Subcutaneous adipose tissue (tissue), 4 donors: ENCODE data around the gene AXL. TPM values are rescaled to one million over a fixed set of nuclear protein-coding genes. Genes with fewer than 3 reads are reported as not detected.

Source experiments
- total RNA-seq, 4 donors: library from RNA; depleted of rRNA; stranded (reverse); fragments of >200 nt; gene quantifications; one replicate each; pipeline ENCODE4 v1.1.0, GENCODE V29; 2016
- TF ChIP-seq, protein P1 (sequence below): fragments of 450-650 bp; IDR thresholded peaks from one replicate; pipeline ENCODE4 v1.5.1; 2016; ENCODE audit warnings: low read depth, mild to moderate bottlenecking, control low read depth, antibody characterized with exemption, moderate library complexity

Gene AXL
- total RNA-seq = 100 to 1,000 TPM in 1 of 4 donors, 10 to 100 TPM in 3; 72.6 to 118 (median 80.0) TPM

DNA sequence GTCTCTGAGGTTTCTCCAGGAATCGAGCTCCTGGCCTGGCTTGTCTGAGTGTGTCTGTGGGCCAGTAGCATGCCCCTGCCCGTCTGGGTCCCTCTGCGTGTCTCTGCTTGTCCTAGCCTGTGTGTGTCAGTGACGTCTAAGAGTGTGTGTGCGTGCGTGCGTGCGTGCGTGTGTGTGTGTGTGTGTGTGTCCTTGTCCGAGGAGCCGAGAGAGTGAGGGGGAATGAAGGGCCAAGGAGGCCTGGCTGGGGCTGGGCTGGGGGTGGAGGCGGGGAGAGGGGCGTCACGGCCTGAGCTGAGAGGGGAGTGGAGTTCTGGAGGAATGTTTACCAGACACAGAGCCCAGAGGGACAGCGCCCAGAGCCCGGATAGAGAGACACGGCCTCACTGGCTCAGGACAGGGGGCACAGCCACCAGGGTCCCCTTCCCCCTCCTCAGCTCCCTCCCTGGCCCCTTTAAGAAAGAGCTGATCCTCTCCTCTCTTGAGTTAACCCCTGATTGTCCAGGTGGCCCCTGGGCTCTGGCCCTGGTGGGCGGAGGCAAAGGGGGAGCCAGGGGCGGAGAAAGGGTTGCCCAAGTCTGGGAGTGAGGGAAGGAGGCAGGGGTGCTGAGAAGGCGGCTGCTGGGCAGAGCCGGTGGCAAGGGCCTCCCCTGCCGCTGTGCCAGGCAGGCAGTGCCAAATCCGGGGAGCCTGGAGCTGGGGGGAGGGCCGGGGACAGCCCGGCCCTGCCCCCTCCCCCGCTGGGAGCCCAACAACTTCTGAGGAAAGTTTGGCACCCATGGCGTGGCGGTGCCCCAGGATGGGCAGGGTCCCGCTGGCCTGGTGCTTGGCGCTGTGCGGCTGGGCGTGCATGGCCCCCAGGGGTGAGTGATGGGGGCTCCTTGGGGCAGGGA lies at the start of gene AXL:
TSS of gene AXL (plus strand) at position 609 of the 893 bp plus-strand sequence. CDS start at position 779, 170 bp downstream.
- TF ChIP-seq, protein P1, sequence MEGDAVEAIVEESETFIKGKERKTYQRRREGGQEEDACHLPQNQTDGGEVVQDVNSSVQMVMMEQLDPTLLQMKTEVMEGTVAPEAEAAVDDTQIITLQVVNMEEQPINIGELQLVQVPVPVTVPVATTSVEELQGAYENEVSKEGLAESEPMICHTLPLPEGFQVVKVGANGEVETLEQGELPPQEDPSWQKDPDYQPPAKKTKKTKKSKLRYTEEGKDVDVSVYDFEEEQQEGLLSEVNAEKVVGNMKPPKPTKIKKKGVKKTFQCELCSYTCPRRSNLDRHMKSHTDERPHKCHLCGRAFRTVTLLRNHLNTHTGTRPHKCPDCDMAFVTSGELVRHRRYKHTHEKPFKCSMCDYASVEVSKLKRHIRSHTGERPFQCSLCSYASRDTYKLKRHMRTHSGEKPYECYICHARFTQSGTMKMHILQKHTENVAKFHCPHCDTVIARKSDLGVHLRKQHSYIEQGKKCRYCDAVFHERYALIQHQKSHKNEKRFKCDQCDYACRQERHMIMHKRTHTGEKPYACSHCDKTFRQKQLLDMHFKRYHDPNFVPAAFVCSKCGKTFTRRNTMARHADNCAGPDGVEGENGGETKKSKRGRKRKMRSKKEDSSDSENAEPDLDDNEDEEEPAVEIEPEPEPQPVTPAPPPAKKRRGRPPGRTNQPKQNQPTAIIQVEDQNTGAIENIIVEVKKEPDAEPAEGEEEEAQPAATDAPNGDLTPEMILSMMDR = no peak

DNA sequence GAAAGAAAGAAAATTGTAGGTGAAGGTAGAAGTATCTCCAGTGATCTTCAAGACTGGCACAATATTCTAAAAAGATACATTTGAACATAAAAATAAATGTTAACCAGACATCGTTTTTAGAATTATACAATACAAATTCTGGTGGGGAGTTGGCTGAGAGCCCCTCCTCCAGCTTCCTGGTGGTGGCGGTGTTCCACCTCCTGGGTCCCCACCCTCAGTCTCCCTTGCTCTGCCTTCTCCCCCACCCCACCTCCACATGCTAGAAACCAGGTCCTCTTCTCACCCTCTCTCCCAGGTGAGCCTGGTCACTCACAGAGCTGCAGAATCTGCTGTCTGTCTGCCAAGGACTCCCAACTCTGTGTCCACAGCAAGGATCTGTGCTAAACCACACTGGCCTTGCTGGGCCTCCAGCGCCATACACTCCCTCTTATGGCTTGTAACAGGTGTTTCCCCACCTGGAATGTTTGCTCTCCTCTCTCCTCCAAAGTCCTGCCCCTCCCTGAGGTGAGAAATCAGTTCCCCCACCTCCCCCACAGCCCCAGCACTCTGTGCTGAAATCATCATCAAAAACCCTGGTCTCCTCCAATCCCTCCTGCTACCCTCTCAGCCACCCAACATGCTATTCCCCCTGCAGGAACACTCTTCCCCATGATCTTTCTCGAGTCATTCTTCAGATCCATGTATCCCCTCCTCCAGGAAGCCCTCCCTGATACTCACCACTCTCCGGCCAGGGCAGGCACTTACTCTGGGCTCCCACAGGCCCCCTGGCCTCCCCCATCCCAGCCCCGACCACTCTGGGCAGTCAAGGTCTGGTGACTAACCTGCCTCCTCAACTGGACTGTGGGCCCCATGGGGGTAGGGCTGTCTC lies 46.5 kb upstream of the AXL start:
- TF ChIP-seq, protein P1 = no peak

DNA sequence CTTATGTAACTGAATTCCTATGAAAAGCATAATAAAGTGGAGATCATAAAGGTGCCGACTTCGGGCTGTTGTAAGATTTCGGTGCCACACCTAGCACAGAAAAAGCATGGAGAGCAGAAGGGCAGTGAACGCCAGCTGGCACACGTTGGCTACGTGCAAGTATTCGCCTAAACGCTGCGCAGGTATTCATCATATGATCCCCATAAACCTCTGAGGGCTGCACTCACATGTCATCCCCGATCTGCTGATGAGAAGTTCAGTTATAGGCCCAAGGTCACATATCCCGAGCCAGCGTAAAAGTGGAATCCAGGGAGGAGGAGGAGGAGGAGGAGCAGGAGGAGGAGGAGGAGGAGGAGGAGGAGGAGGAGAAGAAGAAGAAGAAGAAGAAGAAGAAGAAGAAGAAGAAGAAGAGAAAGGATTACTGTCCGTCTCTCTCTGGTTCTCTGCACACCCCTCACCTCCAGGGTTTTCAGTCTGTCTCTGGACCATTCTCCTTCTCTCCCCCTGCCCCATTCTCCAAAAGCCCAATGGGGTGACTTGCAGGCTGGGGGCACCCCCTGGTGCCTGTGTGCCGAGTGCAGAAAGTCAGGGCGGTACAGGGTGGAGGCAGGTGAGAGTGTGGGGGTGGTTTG lies 44.6 kb upstream of the AXL start:
- TF ChIP-seq, protein P1 = no peak

DNA sequence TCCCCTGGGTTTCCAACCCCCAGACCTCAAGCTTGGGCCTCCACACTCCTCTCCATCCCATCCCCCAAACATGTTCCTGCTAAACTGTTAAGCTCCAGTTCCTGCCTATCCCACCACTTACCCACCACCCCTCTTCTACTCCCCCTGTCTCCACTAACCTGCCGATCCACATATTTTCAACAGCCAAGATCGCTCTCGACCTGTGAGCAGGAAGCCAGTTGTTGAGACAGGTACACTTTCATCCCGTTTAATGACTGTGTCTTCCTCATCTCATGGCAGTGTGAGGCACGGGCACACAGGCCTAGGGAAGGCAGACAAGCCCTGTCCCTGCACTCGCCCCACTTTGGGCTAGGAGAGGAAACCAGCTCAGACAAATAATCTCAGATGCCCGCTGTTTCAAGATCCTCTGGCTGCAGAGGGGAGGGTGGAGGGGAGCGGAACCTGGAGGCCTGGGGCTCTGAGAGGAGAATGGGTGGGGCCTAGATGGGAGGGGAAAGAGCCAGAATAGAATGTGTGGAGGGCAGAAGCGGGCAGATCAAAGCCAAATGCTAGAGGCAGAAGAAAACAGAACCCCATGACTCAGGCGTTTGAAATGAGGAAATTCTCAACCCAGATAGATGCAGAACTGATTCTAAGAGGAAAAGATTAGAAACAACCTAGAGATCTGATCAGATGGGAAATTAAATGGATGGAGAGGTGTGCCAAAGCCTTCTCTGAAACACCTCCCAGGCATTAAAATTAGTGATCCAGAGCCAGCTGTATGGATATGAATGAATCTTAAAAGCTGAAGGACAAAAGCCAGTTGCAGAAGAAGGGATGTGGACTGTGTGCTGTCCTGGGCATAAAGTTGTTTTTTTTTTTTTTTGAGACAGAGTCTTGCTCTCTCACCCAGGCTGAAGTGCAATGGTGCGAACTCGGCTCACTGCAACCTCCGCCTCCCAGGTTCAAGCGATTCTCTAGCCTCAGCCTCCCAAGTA lies 42.9 kb upstream of the AXL start:
- TF ChIP-seq, protein P1 = no peak

DNA sequence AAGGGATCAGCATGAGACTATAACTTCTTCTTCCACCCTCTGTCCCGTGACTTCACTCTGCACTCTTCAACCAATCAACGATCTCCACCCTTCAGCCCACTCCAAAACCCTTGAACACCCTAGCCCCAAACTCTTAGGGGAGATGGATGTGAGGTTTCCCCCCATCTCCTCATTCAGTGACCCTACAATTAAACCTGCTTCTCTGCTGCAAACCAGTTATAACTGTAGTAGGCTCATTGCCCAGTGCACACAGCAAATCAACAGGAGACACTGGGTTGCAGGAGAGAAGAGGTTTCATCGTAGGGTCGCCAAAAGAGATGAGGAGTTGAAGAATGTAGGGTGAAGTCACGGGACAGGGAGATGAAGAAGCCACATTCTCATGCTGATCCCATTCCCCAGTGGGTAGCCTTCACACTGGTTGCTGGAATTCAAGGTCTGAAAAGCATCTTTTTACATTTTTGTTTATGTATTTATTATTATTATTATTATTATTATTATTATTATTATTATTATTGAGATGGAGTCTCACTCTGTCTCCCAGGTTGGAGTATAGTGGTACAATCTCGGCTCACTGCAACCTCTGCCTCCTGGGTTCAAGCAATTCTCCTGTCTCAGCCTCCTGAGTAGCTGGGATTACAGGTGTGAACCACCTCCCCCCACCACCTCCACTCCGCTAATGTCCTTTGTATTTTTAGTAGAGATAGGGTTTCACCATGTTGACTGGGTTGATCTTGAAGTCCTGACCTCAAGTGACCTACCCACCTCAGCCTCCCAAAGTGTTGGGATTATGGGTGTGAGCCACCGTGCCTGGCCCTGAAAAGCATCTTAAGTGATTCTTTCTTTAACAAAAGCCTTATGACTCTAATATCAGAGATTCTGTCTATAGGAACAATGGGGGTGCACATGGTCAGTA lies 31.8 kb upstream of the AXL start:
- TF ChIP-seq, protein P1 = no peak

DNA sequence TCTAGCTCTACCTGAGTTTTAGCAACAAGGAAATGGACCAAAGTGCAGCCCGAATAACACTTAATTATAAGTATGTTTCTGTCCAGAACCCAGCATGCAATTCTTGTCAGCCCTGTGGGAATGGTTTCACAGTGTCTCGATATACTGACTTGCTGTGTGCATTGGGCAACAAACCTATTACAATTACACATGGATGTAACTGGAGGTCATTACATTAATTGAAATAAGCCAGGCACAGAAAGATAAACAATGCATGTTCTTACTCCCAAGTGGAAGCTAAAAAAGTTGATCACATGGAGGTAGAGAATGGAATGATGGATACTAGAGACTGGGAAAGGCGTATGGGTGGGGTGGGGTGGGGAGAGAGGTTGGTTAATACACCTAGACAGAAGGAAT lies 31.1 kb upstream of the AXL start:
- TF ChIP-seq, protein P1 = no peak
